Measurements from ENCODE around the gene PDE5A. TPM values are rescaled to one million over a fixed set of nuclear protein-coding genes. Genes with fewer than 3 reads are reported as not detected.
"Not testable (repeated sequence)": the region's sequence is repeated elsewhere in the genome, so short reads cannot be mapped to it uniquely, and the experiment has no call there.

Gene PDE5A
- total and polyA plus RNA-seq, 3 donors from 2014 or later: 18.4 to 25.3 (median 21.4) TPM

GRCh38 chr4:119664168-119664907, 35.7 kb upstream of the PDE5A start:
- Histone ChIP-seq H3K27ac (no peak overlapping the region), H3K36me3 (ENCODE audit: low read depth, missing control alignments) (no peaks in the 10 kb centered on the region), H3K27me3 (no peaks in the 10 kb centered on the region), H3K4me3 (no peak overlapping the region), H3K4me1 (peaks cover 6% of the 10 kb centered on the region), H3K9me3 (no peaks in the 10 kb centered on the region)
- DNase-seq: no peak
- WGBS, 2 donors: 67 to 69% methylated on average over 3 of the region's 3 CpGs
- intact Hi-C loops (cut with DNase I; ENCODE audit: low total_unique reads): no loop called here
- TF ChIP-seq CTCF (IDR thresholded peaks at IDR 0.05) (no peak), POLR2A (IDR thresholded peaks at IDR 0.05) (no peak)

- H3K4me1 ChIP-seq: peaks cover 4% of the 10 kb centered on the region
- H3K36me3 ChIP-seq (ENCODE audit: low read depth, missing control alignments): no peaks in the 10 kb centered on the region
- H3K27ac ChIP-seq: no peak overlapping the region
- no peak for TF ChIP-seq CTCF (IDR thresholded peaks at IDR 0.05)
- TF ChIP-seq POLR2A (IDR thresholded peaks at IDR 0.05): no peak
- H3K9me3 ChIP-seq: no peaks in the 10 kb centered on the region
- H3K27me3 ChIP-seq: no peaks in the 10 kb centered on the region
- no peak for DNase-seq
- WGBS, 2 donors: 40 to 44% methylated on average over 1 of the region's 1 CpG
- H3K4me3 ChIP-seq: no peak overlapping the region
- intact Hi-C loops (cut with DNase I; ENCODE audit: low total_unique reads): no loop called here
Observed at GRCh38 chr4:119663160-119663788, 34.7 kb upstream of the PDE5A start.

GRCh38 chr4:119662612-119663011, 34.0 kb upstream of the PDE5A start:
- WGBS, 2 donors: 67 to 88% methylated on average over 2 of the region's 2 CpGs
- H3K36me3 ChIP-seq (ENCODE audit: low read depth, missing control alignments); H3K27me3 ChIP-seq; H3K4me1 ChIP-seq; intact Hi-C loops (cut with DNase I; ENCODE audit: low total_unique reads); H3K9me3 ChIP-seq; H3K4me3 ChIP-seq; H3K27ac ChIP-seq; DNase-seq: not testable (repeated sequence)

GRCh38 chr4:119661231-119661630, 32.6 kb upstream of the PDE5A start:
- no peaks in the 10 kb centered on the region for H3K4me1 ChIP-seq
- intact Hi-C loops (cut with DNase I; ENCODE audit: low total_unique reads): no loop called here
- WGBS, 2 donors: 75 to 81% methylated on average over 1 of the region's 1 CpG
- no peaks in the 10 kb centered on the region for H3K9me3 ChIP-seq
- no peak for DNase-seq
- H3K27me3 ChIP-seq: no peaks in the 10 kb centered on the region
- H3K4me3 ChIP-seq: no peak overlapping the region
- TF ChIP-seq POLR2A (IDR thresholded peaks at IDR 0.05): no peak
- no peak for TF ChIP-seq CTCF (IDR thresholded peaks at IDR 0.05)
- no peak overlapping the region for H3K27ac ChIP-seq
- no peaks in the 10 kb centered on the region for H3K36me3 ChIP-seq (ENCODE audit: low read depth, missing control alignments)

GRCh38 chr4:119659576-119659975, 31.0 kb upstream of the PDE5A start:
- no peaks in the 10 kb centered on the region for H3K9me3 ChIP-seq
- H3K4me1 ChIP-seq: no peaks in the 10 kb centered on the region
- H3K27me3 ChIP-seq: no peaks in the 10 kb centered on the region
- H3K27ac ChIP-seq: no peak overlapping the region
- no peak for DNase-seq
- TF ChIP-seq CTCF (IDR thresholded peaks at IDR 0.05): no peak
- TF ChIP-seq POLR2A (IDR thresholded peaks at IDR 0.05): no peak
- no peaks in the 10 kb centered on the region for H3K36me3 ChIP-seq (ENCODE audit: low read depth, missing control alignments)
- no peak overlapping the region for H3K4me3 ChIP-seq
- intact Hi-C loops (cut with DNase I; ENCODE audit: low total_unique reads): no loop called here

Data from testis (tissue), 3 donors.